B cell (primary cell): Measurements from ENCODE around the gene DDAH1. TPM values are rescaled to one million over a fixed set of nuclear protein-coding genes. Genes with fewer than 3 reads are reported as not detected.

Experiments
- ATAC-seq: fragments of 200-7000 bp; cut with Tn5 transposase; one replicate; pipeline ENCODE4 v1.10.0; 2021; ENCODE audit warnings: low read depth, mild to moderate bottlenecking, moderate number of reproducible peaks, moderate library complexity
- CTCF ChIA-PET: fragments of 350-600 bp; sonication (Branson Sonifier 250); formaldehyde crosslinking; loops from one replicate; lab custom pipeline; 2021; ENCODE audit warnings: antibody characterized with exemption, inconsistent platforms; lab: Charles Lee
- POLR2A ChIA-PET: fragments of 350-600 bp; sonication (Branson Sonifier 250); formaldehyde crosslinking; loops from one replicate; lab custom pipeline; 2021; ENCODE audit warnings: antibody characterized with exemption; lab: Charles Lee
- DNase-seq: peaks from one replicate; pipeline ENCODE4 v3.0.0; 2013
- H2AFZ ChIP-seq: 2 replicates; pipeline ENCODE4 v1.6.1; 2012; ENCODE audit warnings: mild to moderate bottlenecking, low read depth, low read length; ENCODE audit not compliant: insufficient read depth, poor library complexity, severe bottlenecking
- H3K27ac ChIP-seq, 2 donors: 1 replicate in 1 of 2; 2 replicates in 1 of 2; pipeline ENCODE4 v1.5.1; 2012 to 2013; ENCODE audit warnings: low read length in 2 of 2, mild to moderate bottlenecking in 2 of 2, moderate library complexity in 1 of 2
- H3K27me3 ChIP-seq, 4 experiments: fragments of 200-600 bp in 1 of 4; sonication (generic) in 1 of 4; replicated peaks in 1 of 4; 1 replicate in 2 of 4; 2 replicates in 2 of 4; pipeline versions ENCODE4 v1.6.1 to v1.7.0; 2013 to 2016; ENCODE audit warnings: low read length in 3 of 4, mild to moderate bottlenecking in 2 of 4, mixed read lengths in 1 of 4, moderate library complexity in 1 of 4; ENCODE audit not compliant: insufficient read depth in 4 of 4, control insufficient read depth in 3 of 4; ENCODE audit errors: control extremely low read depth in 1 of 4
- H3K36me3 ChIP-seq, 2 experiments: replicated peaks in 1 of 2; 1 replicate in 1 of 2; 2 replicates in 1 of 2; pipeline versions ENCODE4 v1.6.1 to v1.7.1; 2013; ENCODE audit warnings: low read length in 1 of 2; ENCODE audit not compliant: insufficient read depth in 2 of 2, control insufficient read depth in 1 of 2; ENCODE audit errors: control extremely low read depth in 1 of 2, extremely low read depth in 1 of 2
- H3K4me1 ChIP-seq, 2 donors: fragments of 200-600 bp in 1 of 2; sonication (generic) in 1 of 2; 1 replicate in 1 of 2; 2 replicates in 1 of 2; pipeline versions ENCODE4 v1.5.1 to v1.6.1; 2013 to 2017; ENCODE audit warnings: low read length in 2 of 2; ENCODE audit not compliant: control insufficient read depth in 2 of 2, insufficient read depth in 2 of 2
- H3K4me2 ChIP-seq: replicated peaks from 2 replicates; pipeline ENCODE3; 2012; ENCODE audit warnings: mild to moderate bottlenecking, low read depth, low read length; ENCODE audit not compliant: poor library complexity, severe bottlenecking
- H3K4me3 ChIP-seq, 5 experiments: fragments of 200-600 bp in 1 of 5; sonication (generic) in 1 of 5; 1 replicate in 3 of 5; 2 replicates in 2 of 5; pipeline versions ENCODE4 v1.5.1 to v1.7.0; 2011 to 2016; ENCODE audit warnings: low read length in 4 of 5, mild to moderate bottlenecking in 4 of 5, low read depth in 2 of 5, control low read depth in 1 of 5, moderate library complexity in 1 of 5; ENCODE audit not compliant: insufficient read depth in 1 of 5; ENCODE audit errors: control extremely low read depth in 1 of 5, extremely low read depth in 1 of 5
- H3K79me2 ChIP-seq: fragments of 200-600 bp; sonication (generic); one replicate; pipeline ENCODE4 v1.6.0; 2016; ENCODE audit warnings: low read length; ENCODE audit not compliant: control insufficient read depth, insufficient read depth
- H3K9ac ChIP-seq: fragments of 200-600 bp; sonication (generic); 2 replicates; pipeline ENCODE4 v1.6.1; 2017; ENCODE audit warnings: mild to moderate bottlenecking, low read length, moderate library complexity
- H3K9me3 ChIP-seq, 3 donors: one replicate each; pipeline versions ENCODE4 v1.6.1 to v1.7.1; 2013; ENCODE audit warnings: low read length in 2 of 3; ENCODE audit not compliant: control insufficient read depth in 2 of 3, insufficient read depth in 1 of 3; ENCODE audit errors: control extremely low read depth in 1 of 3
- H4K20me1 ChIP-seq: 2 replicates; pipeline ENCODE4 v1.6.0; 2012; ENCODE audit warnings: mild to moderate bottlenecking, low read length; ENCODE audit not compliant: insufficient read depth, control insufficient read depth, poor library complexity, severe bottlenecking
- H3K27ac Mint-ChIP-seq: one replicate; pipeline ENCODE4 v1.8.0; 2021; ENCODE audit warnings: mixed read lengths
- H3K27me3 Mint-ChIP-seq: one replicate; pipeline ENCODE4 v1.8.0; 2021; ENCODE audit warnings: mixed read lengths
- H3K4me1 Mint-ChIP-seq: one replicate; pipeline ENCODE4 v1.8.0; 2021; ENCODE audit warnings: mixed read lengths
- H3K4me3 Mint-ChIP-seq: one replicate; pipeline ENCODE4 v1.8.0; 2021; ENCODE audit warnings: mixed read lengths
- H3K9me3 Mint-ChIP-seq: one replicate; pipeline ENCODE4 v1.8.0; 2022; ENCODE audit warnings: mixed read lengths; ENCODE audit not compliant: insufficient read depth
- EZH2 ChIP-seq: IDR thresholded peaks from 2 replicates; pipeline ENCODE4 v1.6.1; 2012; ENCODE audit warnings: borderline replicate concordance, low read depth, mild to moderate bottlenecking, moderate library complexity, low read length; ENCODE audit not compliant: insufficient read depth, poor library complexity, severe bottlenecking
- WGBS: methylation state at CpG from one replicate; pipeline ENCODE4 v1.1.5; 2013; ENCODE audit warnings: missing lambda C conversion rate; ENCODE audit not compliant: insufficient coverage; 5-methylcytosine and 5-hydroxymethylcytosine counted together
- intact Hi-C: fragments of 100-400 bp; cut with micrococcal nuclease; formaldehyde crosslinking; loops from one replicate; pipeline ENCODE4 v1.10.0; 2022
- polyA plus RNA-seq: library from polyadenylated mRNA; depleted of rRNA; stranded (reverse); fragments of >200 nt; gene quantifications from 2 replicates; pipeline ENCODE4 v1.2.3, GENCODE V29; 2012
- total RNA-seq, 2 donors: library from RNA; stranded (reverse); fragments of 120-200 nt in 1 of 2; gene quantifications; 1 replicate in 1 of 2; 2 replicates in 1 of 2; pipeline versions ENCODE4 v1.2.3 to v1.2.4, GENCODE V29; 2013 to 2022
- TF ChIP-seq, protein P1 (sequence below): fragments of 200-600 bp; IDR thresholded peaks from one replicate; pipeline ENCODE4 v1.8.0; 2022; ENCODE audit warnings: antibody characterized with exemption, mild to moderate bottlenecking

The DDAH1 gene
- total and polyA plus RNA-seq, 2 donors (not counting 1 experiment from before 2014, with no cell fraction given): 0.04 TPM; not detected in 1

DNA sequence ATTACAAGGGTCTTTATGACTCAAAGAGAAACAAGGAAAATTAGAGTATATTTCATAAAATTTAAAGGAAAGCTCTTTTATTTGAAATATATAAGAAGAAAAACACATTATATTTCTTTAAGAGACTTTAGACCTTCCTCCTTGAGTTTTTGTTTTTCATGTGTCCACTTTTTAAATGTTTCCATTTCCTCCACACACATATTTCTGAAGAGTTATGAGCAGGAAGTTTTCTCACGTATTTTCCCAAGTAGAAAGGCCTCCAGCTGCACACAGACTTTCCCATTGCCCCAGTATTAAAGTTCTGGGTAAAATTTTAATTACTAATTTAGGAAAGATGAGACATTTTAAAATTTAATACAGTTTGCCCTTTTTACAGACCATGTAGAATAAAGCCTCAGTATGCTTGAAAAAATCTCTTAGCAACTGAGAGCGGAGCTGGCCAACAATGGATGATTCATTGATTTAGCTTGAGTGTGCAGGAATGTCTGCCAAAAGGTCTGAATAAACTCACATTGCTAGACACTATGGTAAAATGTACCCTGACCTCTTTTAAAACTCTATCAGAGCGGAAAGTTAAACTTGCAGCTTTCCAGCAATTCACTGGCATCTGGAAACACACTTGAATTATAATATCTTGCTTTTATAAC lies 57.9 kb downstream of the DDAH1 start:
- H3K4me3 ChIP-seq: no peak overlapping the region
- H3K27me3 ChIP-seq: no peaks in the 10 kb centered on the region
- ATAC-seq: no peak
- H3K4me1 ChIP-seq: no peaks in the 10 kb centered on the region
- Mint-ChIP-seq H3K27me3 (no peaks in the 10 kb centered on the region), H3K4me1 (no peaks in the 10 kb centered on the region), H3K9me3 (no peaks in the 10 kb centered on the region), H3K4me3 (no peak overlapping the region), H3K27ac (no peak overlapping the region)
- ChIA-PET POLR2A (no interaction called here), CTCF (no interaction called here)
- intact Hi-C loops: no loop called here
- no peak overlapping the region for H3K9ac ChIP-seq
- H3K79me2 ChIP-seq: no peaks in the 10 kb centered on the region
- DNase-seq: no peak
- no peak overlapping the region for H3K27ac ChIP-seq
- no peak for TF ChIP-seq EZH2
- no CpG with 5 or more reads among the region's 3 CpGs for WGBS
- H4K20me1 ChIP-seq: no peaks in the 10 kb centered on the region
- H3K4me2 ChIP-seq: no peak overlapping the region
- no peaks in the 10 kb centered on the region for H3K36me3 ChIP-seq
- no peaks in the 10 kb centered on the region for H3K9me3 ChIP-seq
- H2AFZ ChIP-seq: no peak overlapping the region

GRCh38 chr1:85406081-85406480 lies 58.9 kb downstream of the DDAH1 start:
- no peaks in the 10 kb centered on the region for H3K9me3 ChIP-seq
- ATAC-seq (no peak), DNase-seq (no peak)
- H3K27me3 Mint-ChIP-seq: no peaks in the 10 kb centered on the region
- POLR2A ChIA-PET: no interaction called here
- no peaks in the 10 kb centered on the region for H3K9me3 Mint-ChIP-seq
- no peak overlapping the region for H3K4me3 ChIP-seq
- H3K4me3 Mint-ChIP-seq: no peak overlapping the region
- intact Hi-C loops: no loop called here
- H3K4me1 ChIP-seq: no peaks in the 10 kb centered on the region
- TF ChIP-seq, protein P1, sequence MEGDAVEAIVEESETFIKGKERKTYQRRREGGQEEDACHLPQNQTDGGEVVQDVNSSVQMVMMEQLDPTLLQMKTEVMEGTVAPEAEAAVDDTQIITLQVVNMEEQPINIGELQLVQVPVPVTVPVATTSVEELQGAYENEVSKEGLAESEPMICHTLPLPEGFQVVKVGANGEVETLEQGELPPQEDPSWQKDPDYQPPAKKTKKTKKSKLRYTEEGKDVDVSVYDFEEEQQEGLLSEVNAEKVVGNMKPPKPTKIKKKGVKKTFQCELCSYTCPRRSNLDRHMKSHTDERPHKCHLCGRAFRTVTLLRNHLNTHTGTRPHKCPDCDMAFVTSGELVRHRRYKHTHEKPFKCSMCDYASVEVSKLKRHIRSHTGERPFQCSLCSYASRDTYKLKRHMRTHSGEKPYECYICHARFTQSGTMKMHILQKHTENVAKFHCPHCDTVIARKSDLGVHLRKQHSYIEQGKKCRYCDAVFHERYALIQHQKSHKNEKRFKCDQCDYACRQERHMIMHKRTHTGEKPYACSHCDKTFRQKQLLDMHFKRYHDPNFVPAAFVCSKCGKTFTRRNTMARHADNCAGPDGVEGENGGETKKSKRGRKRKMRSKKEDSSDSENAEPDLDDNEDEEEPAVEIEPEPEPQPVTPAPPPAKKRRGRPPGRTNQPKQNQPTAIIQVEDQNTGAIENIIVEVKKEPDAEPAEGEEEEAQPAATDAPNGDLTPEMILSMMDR: no peak
- TF ChIP-seq EZH2: no peak
- no peak overlapping the region for H2AFZ ChIP-seq
- no peak overlapping the region for H3K27ac Mint-ChIP-seq
- WGBS: no CpG with 5 or more reads among the region's 1 CpG
- H3K4me1 Mint-ChIP-seq: no peaks in the 10 kb centered on the region
- H3K4me2 ChIP-seq: no peak overlapping the region
- no peaks in the 10 kb centered on the region for H3K36me3 ChIP-seq
- no peaks in the 10 kb centered on the region for H4K20me1 ChIP-seq
- CTCF ChIA-PET: no interaction called here
- no peak overlapping the region for H3K9ac ChIP-seq
- H3K79me2 ChIP-seq: no peaks in the 10 kb centered on the region
- no peaks in the 10 kb centered on the region for H3K27me3 ChIP-seq
- no peak overlapping the region for H3K27ac ChIP-seq
